Measurements from ENCODE around the gene AVPI1.
"Not testable (repeated sequence)": the region's sequence is repeated elsewhere in the genome, so short reads cannot be mapped to it uniquely, and the experiment has no call there.

Gene AVPI1

DNA sequence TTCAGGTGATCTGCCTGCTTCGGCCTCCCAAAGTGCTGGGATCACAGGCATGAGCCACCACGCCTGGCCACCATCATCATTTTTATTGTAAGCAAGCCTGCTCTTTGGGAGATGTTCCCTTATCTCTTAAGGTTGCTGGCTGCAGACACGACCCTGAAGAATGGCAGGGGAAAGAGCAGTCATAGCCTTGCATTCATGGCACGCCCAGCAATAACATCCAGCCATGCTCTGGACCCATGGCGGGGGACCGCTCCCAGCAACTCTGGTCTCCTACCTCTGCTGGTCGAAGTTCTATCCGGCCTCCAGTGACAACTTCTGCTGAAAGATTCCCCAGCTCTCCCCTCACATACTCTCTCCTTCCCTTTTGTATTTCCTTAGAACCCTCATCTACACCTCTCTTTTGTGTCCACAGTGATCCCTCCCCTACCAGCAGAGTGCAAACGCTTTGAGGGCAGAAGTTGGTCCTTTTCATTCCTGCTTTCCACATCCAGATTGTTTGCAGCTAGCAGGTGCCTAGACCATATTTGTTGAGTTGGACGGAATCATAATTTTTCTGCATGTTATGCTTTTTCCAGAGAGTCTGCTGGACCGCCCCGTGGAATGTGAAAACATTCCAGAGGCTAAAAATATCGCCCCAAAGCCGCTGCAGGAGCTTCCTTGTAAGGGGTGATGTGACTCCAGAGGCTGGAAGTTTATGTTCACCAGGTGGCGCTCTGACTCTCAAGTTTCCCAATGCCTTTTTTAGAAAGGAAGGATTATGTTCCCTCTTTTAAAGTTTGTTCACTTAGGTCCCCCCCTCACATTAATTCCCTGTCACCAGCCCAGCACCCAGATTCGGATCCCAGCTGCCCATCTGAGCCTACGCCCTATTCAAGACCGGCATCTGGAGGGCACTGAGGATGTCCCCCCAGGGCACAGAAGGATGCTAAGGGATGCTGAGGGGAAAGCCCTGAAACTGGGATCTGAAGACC, 22.2 kb upstream of the AVPI1 start:
- no peak overlapping the region for H3K4me3 ChIP-seq (ENCODE audit: low read length)
- DNase-seq (ENCODE audit: low read depth) = peak; percentile 94
- H3K27me3 ChIP-seq (replicated peaks; ENCODE audit: control insufficient read depth, insufficient read depth, low read length) = no peaks in the 10 kb centered on the region
- no peak overlapping the region for H3K9ac ChIP-seq (ENCODE audit: low read length)
- H3K4me1 ChIP-seq (ENCODE audit: control insufficient read depth, insufficient read depth, low read length) = peaks cover 19% of the 10 kb centered on the region
- H3K36me3 ChIP-seq (ENCODE audit: control insufficient read depth, insufficient read depth, low read length, severe bottlenecking) = no peaks in the 10 kb centered on the region
- H3K9me3 ChIP-seq (ENCODE audit: control insufficient read depth, low read length) = no peaks in the 10 kb centered on the region

DNA sequence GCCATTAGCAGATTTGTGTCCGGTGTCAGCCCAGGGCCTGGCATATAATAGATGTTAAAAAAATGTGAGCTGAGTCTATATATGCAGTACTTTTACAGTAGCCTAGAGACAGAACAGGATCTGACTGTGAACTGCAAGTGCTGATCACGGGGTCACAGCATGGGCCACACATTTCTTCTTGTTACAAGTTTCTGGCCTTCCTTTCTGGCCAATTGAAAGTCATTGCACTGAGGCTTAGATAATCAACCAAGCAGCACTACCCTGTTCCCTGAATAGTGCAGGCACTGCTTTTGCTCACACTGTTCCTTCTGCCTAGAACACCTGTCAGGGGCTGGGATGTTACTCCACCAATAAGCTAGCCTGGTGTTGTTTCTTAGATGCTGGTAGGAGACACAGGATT, 21.1 kb upstream of the AVPI1 start:
- H3K4me1 ChIP-seq (ENCODE audit: control insufficient read depth, insufficient read depth, low read length) = peaks cover 18% of the 10 kb centered on the region
- no peaks in the 10 kb centered on the region for H3K27me3 ChIP-seq (replicated peaks; ENCODE audit: control insufficient read depth, insufficient read depth, low read length)
- no peak for DNase-seq (ENCODE audit: low read depth)
- no peaks in the 10 kb centered on the region for H3K9me3 ChIP-seq (ENCODE audit: control insufficient read depth, low read length)
- no peak overlapping the region for H3K4me3 ChIP-seq (ENCODE audit: low read length)
- H3K9ac ChIP-seq (ENCODE audit: low read length) = no peak overlapping the region
- H3K36me3 ChIP-seq (ENCODE audit: control insufficient read depth, insufficient read depth, low read length, severe bottlenecking) = no peaks in the 10 kb centered on the region

DNA sequence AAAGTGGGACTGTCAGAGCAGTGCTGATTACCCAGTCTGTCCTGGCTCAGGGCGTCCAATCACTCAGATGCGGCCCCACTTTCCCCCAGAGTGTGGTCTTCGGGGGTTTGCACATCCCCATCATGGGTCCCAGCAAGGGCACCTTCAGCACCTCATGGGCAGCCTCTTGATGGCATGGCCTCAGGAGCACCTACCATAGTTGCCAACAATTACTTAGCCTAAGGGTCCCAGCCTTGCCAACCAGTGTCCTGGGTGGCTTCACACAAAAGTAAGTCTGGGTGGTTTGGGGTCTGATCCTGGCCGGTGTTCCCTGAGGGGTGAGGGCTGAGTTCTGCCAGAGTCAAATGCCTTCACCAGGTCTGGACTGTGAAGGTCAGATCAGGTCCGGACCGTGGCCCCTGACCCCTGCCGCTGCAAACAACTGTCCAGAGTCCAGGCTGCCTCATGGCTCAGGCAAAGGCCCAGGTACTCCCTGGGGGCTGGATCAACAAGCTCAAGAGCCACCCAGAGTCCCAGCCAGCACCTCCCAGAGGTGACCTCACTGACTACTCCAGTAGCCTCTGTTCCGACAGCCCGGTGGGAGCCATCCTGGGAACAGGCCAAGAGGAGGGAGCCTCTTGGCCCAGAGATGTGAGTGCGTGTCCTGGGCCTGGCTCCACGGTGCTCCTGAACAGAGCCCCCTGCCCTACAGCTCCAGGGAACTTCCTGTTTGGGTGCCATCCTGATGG, 20.3 kb upstream of the AVPI1 start:
- H3K36me3 ChIP-seq (ENCODE audit: control insufficient read depth, insufficient read depth, low read length, severe bottlenecking) = no peaks in the 10 kb centered on the region
- no peak for DNase-seq (ENCODE audit: low read depth)
- H3K9me3 ChIP-seq (ENCODE audit: control insufficient read depth, low read length) = no peaks in the 10 kb centered on the region
- H3K4me1 ChIP-seq (ENCODE audit: control insufficient read depth, insufficient read depth, low read length) = peaks cover 12% of the 10 kb centered on the region
- no peaks in the 10 kb centered on the region for H3K27me3 ChIP-seq (replicated peaks; ENCODE audit: control insufficient read depth, insufficient read depth, low read length)
- no peak overlapping the region for H3K9ac ChIP-seq (ENCODE audit: low read length)
- no peak overlapping the region for H3K4me3 ChIP-seq (ENCODE audit: low read length)

DNA sequence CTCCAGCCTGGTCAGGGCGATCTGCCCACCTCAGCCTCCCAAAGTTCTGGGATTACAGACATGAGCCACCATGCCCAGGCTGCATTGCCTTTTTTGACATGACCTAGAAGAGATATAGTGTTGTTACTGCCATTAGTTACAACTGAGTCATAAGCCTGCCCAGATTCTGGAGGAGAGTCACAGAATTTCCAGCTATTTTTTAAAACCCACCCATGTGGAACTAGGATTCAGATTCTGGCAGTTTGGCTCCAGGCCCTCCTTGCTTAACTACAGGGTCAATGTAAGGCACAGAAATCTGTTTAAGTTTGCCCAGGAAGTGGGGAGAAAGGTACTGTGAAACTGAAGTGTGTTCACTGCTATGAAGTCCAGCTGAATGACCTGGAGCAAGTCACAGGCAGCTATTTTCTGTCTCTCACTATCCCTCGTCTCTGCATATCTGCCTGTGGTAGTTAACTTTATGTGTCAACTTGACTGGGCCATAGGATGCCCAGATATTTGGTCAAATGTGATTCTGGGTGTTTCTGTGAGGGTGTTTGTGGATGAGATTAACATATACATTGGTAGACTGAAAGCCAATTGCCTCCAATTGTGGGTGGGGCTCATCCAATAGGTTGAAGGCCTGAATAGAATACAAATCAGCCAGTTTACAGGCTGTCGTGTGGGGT, 18.1 kb upstream of the AVPI1 start:
- no peak overlapping the region for H3K4me3 ChIP-seq (ENCODE audit: low read length)
- peaks cover 10% of the 10 kb centered on the region for H3K4me1 ChIP-seq (ENCODE audit: control insufficient read depth, insufficient read depth, low read length)
- H3K9ac ChIP-seq (ENCODE audit: low read length) = no peak overlapping the region
- H3K27me3 ChIP-seq (replicated peaks; ENCODE audit: control insufficient read depth, insufficient read depth, low read length) = no peaks in the 10 kb centered on the region
- no peaks in the 10 kb centered on the region for H3K36me3 ChIP-seq (ENCODE audit: control insufficient read depth, insufficient read depth, low read length, severe bottlenecking)
- no peaks in the 10 kb centered on the region for H3K9me3 ChIP-seq (ENCODE audit: control insufficient read depth, low read length)
- no peak for DNase-seq (ENCODE audit: low read depth)

DNA sequence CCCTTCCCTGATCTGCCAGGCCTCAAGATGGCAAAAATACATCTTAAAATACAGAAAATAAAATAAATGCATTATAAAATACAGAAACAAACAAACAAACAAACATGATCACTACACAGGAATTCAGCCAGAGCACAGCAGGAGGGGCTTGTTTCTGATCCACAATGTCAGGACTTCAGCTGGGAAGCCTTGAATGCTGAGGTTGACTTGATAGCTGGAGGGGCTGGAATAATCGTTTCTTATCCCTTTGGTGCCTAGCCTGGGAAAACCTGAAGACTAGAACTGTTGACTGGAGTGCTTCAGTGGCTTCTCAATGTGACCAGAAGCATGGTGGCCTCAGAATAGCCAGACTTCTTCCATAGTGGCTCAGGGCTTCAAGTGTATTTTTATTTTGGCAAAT, 17.3 kb upstream of the AVPI1 start:
- DNase-seq (ENCODE audit: low read depth) = no peak
- H3K4me3 ChIP-seq (ENCODE audit: low read length) = no peak overlapping the region
- H3K27me3 ChIP-seq (replicated peaks; ENCODE audit: control insufficient read depth, insufficient read depth, low read length) = no peaks in the 10 kb centered on the region
- no peaks in the 10 kb centered on the region for H3K9me3 ChIP-seq (ENCODE audit: control insufficient read depth, low read length)
- peaks cover 10% of the 10 kb centered on the region for H3K4me1 ChIP-seq (ENCODE audit: control insufficient read depth, insufficient read depth, low read length)
- no peaks in the 10 kb centered on the region for H3K36me3 ChIP-seq (ENCODE audit: control insufficient read depth, insufficient read depth, low read length, severe bottlenecking)
- H3K9ac ChIP-seq (ENCODE audit: low read length) = no peak overlapping the region

DNA sequence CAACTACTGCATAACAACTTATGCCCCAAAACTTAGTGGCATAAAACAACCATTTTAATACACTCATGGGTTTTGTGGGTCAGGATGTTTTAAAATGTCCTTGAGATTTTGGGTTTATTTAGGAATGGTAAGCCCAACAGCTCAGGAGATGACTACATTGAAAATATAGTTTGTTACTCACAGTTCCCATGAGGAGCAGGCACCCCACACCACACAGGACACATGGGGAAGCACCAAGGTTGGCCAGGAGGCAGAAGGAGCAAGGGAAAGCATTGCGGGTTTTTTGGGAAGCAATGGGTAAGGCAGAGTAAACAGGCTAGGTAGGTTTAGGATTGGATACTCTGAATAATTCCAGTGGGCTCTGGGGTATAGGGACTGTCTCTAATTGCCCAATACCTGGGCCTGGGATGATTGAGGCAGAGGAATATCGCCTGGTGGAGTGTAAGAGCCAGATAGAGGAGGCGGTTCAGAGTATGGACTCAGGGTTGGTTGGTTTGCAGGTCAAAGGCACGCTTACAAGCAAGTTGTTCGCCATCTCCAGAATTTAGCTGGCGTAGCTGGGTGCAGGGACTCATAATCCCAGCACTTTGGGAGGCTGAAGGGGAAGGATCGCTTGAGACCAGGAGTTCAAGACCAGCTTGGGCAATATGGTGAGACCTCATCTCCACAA, 16.5 kb upstream of the AVPI1 start:
- Histone ChIP-seq H3K9ac (ENCODE audit: low read length) (no peak overlapping the region), H3K4me3 (ENCODE audit: low read length) (no peak overlapping the region), H3K27me3 (replicated peaks; ENCODE audit: control insufficient read depth, insufficient read depth, low read length) (no peaks in the 10 kb centered on the region), H3K4me1 (ENCODE audit: control insufficient read depth, insufficient read depth, low read length) (peaks cover 6% of the 10 kb centered on the region), H3K36me3 (ENCODE audit: control insufficient read depth, insufficient read depth, low read length, severe bottlenecking) (no peaks in the 10 kb centered on the region), H3K9me3 (ENCODE audit: control insufficient read depth, low read length) (no peaks in the 10 kb centered on the region)
- no peak for DNase-seq (ENCODE audit: low read depth)

DNA sequence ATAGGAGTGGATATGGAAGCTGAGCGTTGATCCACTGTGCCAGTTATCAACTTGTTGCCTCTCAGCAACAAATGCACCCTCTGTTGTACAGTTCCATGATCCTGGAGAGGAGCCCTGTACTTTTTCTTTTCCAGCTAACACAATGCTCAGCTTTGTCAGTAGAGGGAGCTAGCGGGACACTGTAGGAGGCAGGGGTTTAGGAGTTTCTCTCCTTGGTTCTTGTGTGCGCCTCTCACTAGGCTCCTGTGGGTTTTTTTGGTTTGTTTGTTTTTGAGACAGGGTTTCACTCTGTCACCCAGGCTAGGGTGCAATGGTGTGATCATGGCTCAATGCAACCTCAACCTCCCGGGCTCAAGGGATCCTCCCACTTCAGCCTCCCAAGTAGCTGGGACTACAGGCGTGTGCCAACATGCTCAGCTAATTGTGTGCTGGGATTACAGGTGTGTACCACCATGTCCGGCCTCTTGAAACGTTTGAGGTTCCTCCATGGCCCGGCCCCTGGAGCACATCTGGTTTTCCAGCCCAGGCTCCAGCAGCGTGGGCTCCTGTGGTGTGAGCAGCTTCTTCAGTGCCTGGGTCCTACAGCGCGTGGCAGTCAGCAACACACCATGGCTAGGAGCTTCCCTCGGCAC, 14.5 kb upstream of the AVPI1 start:
- Histone ChIP-seq H3K9me3 (ENCODE audit: control insufficient read depth, low read length) (no peaks in the 10 kb centered on the region), H3K27me3 (replicated peaks; ENCODE audit: control insufficient read depth, insufficient read depth, low read length) (no peaks in the 10 kb centered on the region), H3K4me1 (ENCODE audit: control insufficient read depth, insufficient read depth, low read length) (peaks cover 6% of the 10 kb centered on the region), H3K36me3 (ENCODE audit: control insufficient read depth, insufficient read depth, low read length, severe bottlenecking) (no peaks in the 10 kb centered on the region), H3K9ac (ENCODE audit: low read length) (no peak overlapping the region), H3K4me3 (ENCODE audit: low read length) (no peak overlapping the region)
- DNase-seq (ENCODE audit: low read depth) = peak; percentile 92

DNA sequence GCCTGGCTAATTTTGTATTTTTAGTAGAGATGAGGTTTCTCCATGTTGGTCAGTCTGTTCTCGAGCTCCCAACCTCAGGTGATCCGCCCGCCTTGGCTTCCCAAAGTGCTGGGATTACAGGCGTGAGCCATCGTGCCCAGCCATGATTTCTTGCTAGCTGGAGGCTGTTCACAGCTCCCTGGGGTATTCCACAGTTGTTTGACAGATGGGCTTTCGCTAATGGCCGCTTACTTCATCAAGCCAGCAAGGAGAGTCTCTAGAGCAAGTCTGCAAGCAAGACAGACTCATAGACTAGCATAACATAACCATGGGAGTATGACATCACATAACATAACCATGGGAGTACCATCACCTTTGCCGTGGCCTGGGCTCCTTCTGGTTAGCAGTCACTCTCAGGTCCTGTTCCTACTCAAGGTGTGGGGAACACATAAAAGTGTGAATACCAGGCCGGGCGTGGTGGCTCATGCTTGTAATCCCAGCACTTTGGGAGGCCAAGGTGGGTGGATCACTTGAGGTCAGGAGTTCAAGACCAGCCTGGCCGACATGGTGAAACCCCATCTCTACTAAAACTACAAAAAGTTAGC, 11.1 kb upstream of the AVPI1 start:
- H3K36me3 ChIP-seq (ENCODE audit: control insufficient read depth, insufficient read depth, low read length, severe bottlenecking); H3K9ac ChIP-seq (ENCODE audit: low read length); DNase-seq (ENCODE audit: low read depth); H3K9me3 ChIP-seq (ENCODE audit: control insufficient read depth, low read length); H3K27me3 ChIP-seq (replicated peaks; ENCODE audit: control insufficient read depth, insufficient read depth, low read length); H3K4me3 ChIP-seq (ENCODE audit: low read length); H3K4me1 ChIP-seq (ENCODE audit: control insufficient read depth, insufficient read depth, low read length): not testable (repeated sequence)

DNA sequence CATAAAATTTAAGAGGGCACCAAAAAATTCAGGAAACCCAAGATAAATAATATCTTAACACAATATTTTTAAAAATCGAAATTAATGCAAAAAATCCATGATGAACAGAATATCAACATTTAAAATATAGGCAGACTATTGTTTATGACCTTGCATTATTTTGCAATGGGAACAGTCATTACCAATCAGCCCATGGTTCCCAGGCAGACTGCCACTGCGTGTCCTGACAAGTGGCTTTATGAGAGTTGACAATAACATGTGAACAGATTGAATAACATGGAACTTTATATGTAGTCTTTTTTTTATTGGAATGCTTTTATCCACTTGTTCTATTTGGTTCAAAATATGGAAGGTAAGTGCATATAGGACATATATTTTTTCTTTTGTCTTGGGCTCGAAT, 3.1 kb upstream of the AVPI1 start:
- Histone ChIP-seq H3K36me3 (ENCODE audit: control insufficient read depth, insufficient read depth, low read length, severe bottlenecking) (no peaks in the 10 kb centered on the region), H3K4me1 (ENCODE audit: control insufficient read depth, insufficient read depth, low read length) (peaks cover 37% of the 10 kb centered on the region), H3K9me3 (ENCODE audit: control insufficient read depth, low read length) (no peaks in the 10 kb centered on the region), H3K4me3 (ENCODE audit: low read length) (no peak overlapping the region), H3K9ac (ENCODE audit: low read length) (no peak overlapping the region), H3K27me3 (replicated peaks; ENCODE audit: control insufficient read depth, insufficient read depth, low read length) (no peaks in the 10 kb centered on the region)
- DNase-seq (ENCODE audit: low read depth) = peak; percentile 25

DNA sequence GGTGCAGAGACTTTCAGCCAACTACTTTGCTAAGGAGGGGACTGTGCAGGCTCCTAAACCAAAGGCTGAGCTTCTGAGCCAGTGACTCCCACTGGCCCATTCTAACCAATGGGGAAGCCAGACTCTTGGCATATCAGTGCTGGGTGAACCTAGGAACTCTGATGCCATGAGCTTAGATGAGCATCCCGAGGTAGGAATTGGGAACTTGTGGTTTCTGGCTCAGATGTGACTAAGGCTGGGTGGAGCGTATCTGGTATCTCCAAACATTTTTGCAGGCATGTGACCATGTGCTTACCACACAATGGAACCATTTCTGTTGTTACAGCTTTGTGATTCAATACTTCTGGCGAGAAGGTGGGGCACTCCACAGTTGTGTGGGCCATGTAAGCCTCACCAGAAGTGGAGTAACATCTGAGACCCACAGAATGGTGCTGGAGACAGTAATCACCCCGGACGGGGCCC, 2.5 kb upstream of the AVPI1 start:
- Histone ChIP-seq H3K4me3 (ENCODE audit: low read length) (no peak overlapping the region), H3K9me3 (ENCODE audit: control insufficient read depth, low read length) (no peaks in the 10 kb centered on the region), H3K36me3 (ENCODE audit: control insufficient read depth, insufficient read depth, low read length, severe bottlenecking) (no peaks in the 10 kb centered on the region), H3K27me3 (replicated peaks; ENCODE audit: control insufficient read depth, insufficient read depth, low read length) (no peaks in the 10 kb centered on the region), H3K4me1 (ENCODE audit: control insufficient read depth, insufficient read depth, low read length) (peaks cover 42% of the 10 kb centered on the region), H3K9ac (ENCODE audit: low read length) (no peak overlapping the region)
- peak; percentile 90 for DNase-seq (ENCODE audit: low read depth)

Data from adipocyte (in vitro differentiated cells).